HepG2 (cell line): ENCODE measurements around the gene MYH16. TPM values are rescaled to one million over a fixed set of nuclear protein-coding genes. Genes with fewer than 3 reads are reported as not detected.
A peak's percentile ranks its signal among the peaks of the same experiment; 100 is the strongest.

Experiments used
- AFF4 ChIP-seq: sonication (generic); formaldehyde crosslinking; IDR thresholded peaks from 2 replicates; pipeline ENCODE4 v1.4.0; 2020; ENCODE audit warnings: missing genetic modification reagents
- BCL6 ChIP-seq: IDR thresholded peaks from 2 replicates; pipeline ENCODE4 v1.6.1; 2016; ENCODE audit warnings: missing genetic modification reagents, missing compliant biosample characterization
- GLMP ChIP-seq: sonication (generic); formaldehyde crosslinking; IDR thresholded peaks from 2 replicates; pipeline ENCODE4 v1.9.0; 2021; ENCODE audit warnings: missing genetic modification reagents, mild to moderate bottlenecking, borderline replicate concordance
- HNRNPK ChIP-seq: fragments of 200-400 bp; formaldehyde crosslinking; IDR thresholded peaks from 2 replicates; pipeline ENCODE4 v1.6.1; 2018; ENCODE audit warnings: low read length, low read depth, moderate library complexity, mild to moderate bottlenecking; ENCODE audit not compliant: poor library complexity, severe bottlenecking
- KAT7 ChIP-seq: IDR thresholded peaks from 2 replicates; pipeline ENCODE4 v1.6.1; 2018; ENCODE audit warnings: borderline replicate concordance, missing compliant biosample characterization
- NCOR1 ChIP-seq: fragments of 200-600 bp; sonication (generic); IDR thresholded peaks from 2 replicates; pipeline ENCODE4 v1.7.0; 2017; ENCODE audit warnings: antibody characterized with exemption, low read length, borderline replicate concordance
- ZBTB43 ChIP-seq: sonication (generic); formaldehyde crosslinking; conservative IDR thresholded peaks from 2 replicates; pipeline ENCODE4 v1.4.0; 2020; ENCODE audit warnings: missing genetic modification reagents
- ZNF274 ChIP-seq: sonication (generic); formaldehyde crosslinking; IDR thresholded peaks from 2 replicates; pipeline ENCODE4 v1.5.1; 2020; ENCODE audit warnings: mild to moderate bottlenecking, missing genetic modification reagents
- ZNF318 ChIP-seq: sonication (generic); formaldehyde crosslinking; IDR thresholded peaks from 2 replicates; pipeline ENCODE4 v1.4.0; 2020; ENCODE audit warnings: mild to moderate bottlenecking, missing genetic modification reagents
- ZNF513 ChIP-seq: sonication (generic); formaldehyde crosslinking; conservative IDR thresholded peaks from 2 replicates; pipeline ENCODE4 v1.5.0; 2020; ENCODE audit warnings: missing genetic modification reagents
- ZNF572 ChIP-seq: sonication (generic); formaldehyde crosslinking; IDR thresholded peaks from 2 replicates; pipeline ENCODE4 v1.5.1; 2020; ENCODE audit warnings: mild to moderate bottlenecking, missing genetic modification reagents
- polyA plus RNA-seq, 8 experiments: library from polyadenylated mRNA; depleted of rRNA in 3 of 8; stranded (reverse) in 7 of 8; unstranded in 1 of 8; fragments of >200 nt; fragmentation: Illumina TruSeq in 4 of 8; extraction: Trizol in 4 of 8; gene quantifications; 2 replicates each; pipeline versions ENCODE4 v1.2.1 to v1.2.3, GENCODE V29; 2011 to 2016; ENCODE audit warnings: low read depth in 4 of 8, missing spikeins in 1 of 8, mixed read lengths in 1 of 8; ENCODE audit not compliant: insufficient read depth in 1 of 8
- total RNA-seq, 5 experiments: library from RNA; depleted of rRNA; stranded (reverse); fragments of >200 nt; fragmentation: Illumina TruSeq; extraction: Trizol; gene quantifications; 2 replicates each; pipeline ENCODE4 v1.2.3, GENCODE V29; 2016; ENCODE audit warnings: low read depth in 1 of 5

The MYH16 gene
- total and polyA plus RNA-seq, 2 of the 13 experiments (the other 11 are each of a cell fraction or from before 2014, with no cell fraction given), result 0.05 to 0.15 TPM

GRCh38 chr7:99325592-99326407 is 53.2 kb downstream of the MYH16 start, which contains the start of gene ARPC1A (continued):
- TF ChIP-seq ZNF318 (CRISPR knock-in tag) (no peak), AFF4 (CRISPR knock-in tag) (peak; percentile 40; the same call in 1 of the 2 replicates), ZNF513 (CRISPR knock-in tag) (peak; percentile 33; the same call in 1 of the 2 replicates), KAT7 (CRISPR knock-in tag) (peak; percentile 96), NCOR1 (no peak), HNRNPK (peak; percentile 51), ZNF274 (CRISPR knock-in tag) (peak; percentile 90), BCL6 (CRISPR knock-in tag) (peak; percentile 64; the same call in 1 of the 2 replicates), ZNF572 (CRISPR knock-in tag) (0 out of 2 replicates have a peak, but pooled peaks have one; percentile 18), ZBTB43 (peak; percentile 59), GLMP (no peak)
